Loucy (cell line): Measurements from ENCODE around the gene MTR.

ENCODE experiments used
- H2AFZ ChIP-seq: fragments of 200-600 bp; sonication (generic); 2 replicates; pipeline ENCODE4 v1.6.0; 2016; ENCODE audit warnings: antibody characterized with exemption, mild to moderate bottlenecking, low read length, moderate library complexity
- H3F3A ChIP-seq: fragments of 200-600 bp; 2 replicates; pipeline ENCODE4 v1.6.0; 2016; ENCODE audit warnings: antibody characterized with exemption, low read depth, mild to moderate bottlenecking
- H3K27me3 ChIP-seq: fragments of 200-600 bp; sonication (generic); 2 replicates; pipeline ENCODE4 v1.6.1; 2014; ENCODE audit warnings: low read length, mild to moderate bottlenecking; ENCODE audit not compliant: insufficient read depth, poor library complexity, severe bottlenecking
- H3K36me3 ChIP-seq: fragments of 200-600 bp; sonication (generic); 2 replicates; pipeline ENCODE4 v1.6.1; 2016; ENCODE audit warnings: low read length; ENCODE audit not compliant: insufficient read depth
- H3K4me1 ChIP-seq: fragments of 200-600 bp; sonication (generic); 2 replicates; pipeline ENCODE4 v1.5.1; 2014; ENCODE audit warnings: low read length, mild to moderate bottlenecking; ENCODE audit not compliant: insufficient read depth, poor library complexity, severe bottlenecking
- H3K4me2 ChIP-seq: fragments of 200-600 bp; sonication (generic); 2 replicates; pipeline ENCODE4 v1.6.0; 2014; ENCODE audit warnings: antibody characterized with exemption, low read length, low read depth, mild to moderate bottlenecking; ENCODE audit not compliant: poor library complexity, severe bottlenecking
- H3K4me3 ChIP-seq: fragments of 200-600 bp; sonication (generic); 2 replicates; pipeline ENCODE4 v1.5.1; 2014; ENCODE audit warnings: low read length, mild to moderate bottlenecking, mixed read lengths; ENCODE audit not compliant: poor library complexity, severe bottlenecking
- H3K79me2 ChIP-seq: fragments of 200-600 bp; sonication (generic); 2 replicates; pipeline ENCODE4 v1.6.1; 2014; ENCODE audit warnings: low read length; ENCODE audit not compliant: insufficient read depth
- H3K9ac ChIP-seq: fragments of 200-600 bp; sonication (generic); 2 replicates; pipeline ENCODE4 v1.6.0; 2014; ENCODE audit warnings: mild to moderate bottlenecking, low read depth, low read length, moderate library complexity; ENCODE audit not compliant: poor library complexity, severe bottlenecking
- H3K9me2 ChIP-seq: fragments of 200-600 bp; sonication (generic); replicated peaks from 2 replicates; pipeline ENCODE4 v1.6.1; 2016; ENCODE audit warnings: low read depth, low read length, mixed read lengths
- H3K9me3 ChIP-seq: fragments of 200-600 bp; sonication (generic); 2 replicates; pipeline ENCODE4 v1.6.1; 2014; ENCODE audit warnings: mild to moderate bottlenecking, antibody characterized with exemption, low read length, low read depth; ENCODE audit not compliant: insufficient read depth
- H4K20me1 ChIP-seq: fragments of 200-600 bp; sonication (generic); 2 replicates; pipeline ENCODE4 v1.6.0; 2014; ENCODE audit warnings: antibody characterized with exemption, low read length, mild to moderate bottlenecking; ENCODE audit not compliant: insufficient read depth, poor library complexity, severe bottlenecking
- EZH2phosphoT487 ChIP-seq: fragments of 200-600 bp; IDR thresholded peaks from 2 replicates; pipeline ENCODE4 v1.6.1; 2018; ENCODE audit warnings: antibody characterized with exemption, mild to moderate bottlenecking, moderate library complexity, borderline replicate concordance
- TF ChIP-seq, protein P1 (sequence below): fragments of 200-600 bp; sonication (generic); conservative IDR thresholded peaks from 2 replicates; pipeline ENCODE4 v1.5.1; 2014; ENCODE audit warnings: mild to moderate bottlenecking, antibody characterized with exemption, low read length

MTR gene

GRCh38 chr1:236862219-236862591 lies 67.1 kb downstream of the MTR start:
- H3K9me2 ChIP-seq: no peaks in the 10 kb centered on the region
- H3K4me1 ChIP-seq: no peaks in the 10 kb centered on the region
- no peak overlapping the region for H3K4me3 ChIP-seq
- no peaks in the 10 kb centered on the region for H4K20me1 ChIP-seq
- H3K4me2 ChIP-seq: no peak overlapping the region
- no peak for TF ChIP-seq EZH2phosphoT487
- TF ChIP-seq, protein P1, sequence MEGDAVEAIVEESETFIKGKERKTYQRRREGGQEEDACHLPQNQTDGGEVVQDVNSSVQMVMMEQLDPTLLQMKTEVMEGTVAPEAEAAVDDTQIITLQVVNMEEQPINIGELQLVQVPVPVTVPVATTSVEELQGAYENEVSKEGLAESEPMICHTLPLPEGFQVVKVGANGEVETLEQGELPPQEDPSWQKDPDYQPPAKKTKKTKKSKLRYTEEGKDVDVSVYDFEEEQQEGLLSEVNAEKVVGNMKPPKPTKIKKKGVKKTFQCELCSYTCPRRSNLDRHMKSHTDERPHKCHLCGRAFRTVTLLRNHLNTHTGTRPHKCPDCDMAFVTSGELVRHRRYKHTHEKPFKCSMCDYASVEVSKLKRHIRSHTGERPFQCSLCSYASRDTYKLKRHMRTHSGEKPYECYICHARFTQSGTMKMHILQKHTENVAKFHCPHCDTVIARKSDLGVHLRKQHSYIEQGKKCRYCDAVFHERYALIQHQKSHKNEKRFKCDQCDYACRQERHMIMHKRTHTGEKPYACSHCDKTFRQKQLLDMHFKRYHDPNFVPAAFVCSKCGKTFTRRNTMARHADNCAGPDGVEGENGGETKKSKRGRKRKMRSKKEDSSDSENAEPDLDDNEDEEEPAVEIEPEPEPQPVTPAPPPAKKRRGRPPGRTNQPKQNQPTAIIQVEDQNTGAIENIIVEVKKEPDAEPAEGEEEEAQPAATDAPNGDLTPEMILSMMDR: no peak
- no peak overlapping the region for H2AFZ ChIP-seq
- no peak overlapping the region for H3K9ac ChIP-seq
- H3K9me3 ChIP-seq: no peaks in the 10 kb centered on the region
- H3K36me3 ChIP-seq: peaks cover 96% of the 10 kb centered on the region; the same call in 1 of the 2 replicates
- H3K27me3 ChIP-seq: no peaks in the 10 kb centered on the region
- H3F3A ChIP-seq: no peaks in the 10 kb centered on the region
- H3K79me2 ChIP-seq: no peaks in the 10 kb centered on the region

DNA sequence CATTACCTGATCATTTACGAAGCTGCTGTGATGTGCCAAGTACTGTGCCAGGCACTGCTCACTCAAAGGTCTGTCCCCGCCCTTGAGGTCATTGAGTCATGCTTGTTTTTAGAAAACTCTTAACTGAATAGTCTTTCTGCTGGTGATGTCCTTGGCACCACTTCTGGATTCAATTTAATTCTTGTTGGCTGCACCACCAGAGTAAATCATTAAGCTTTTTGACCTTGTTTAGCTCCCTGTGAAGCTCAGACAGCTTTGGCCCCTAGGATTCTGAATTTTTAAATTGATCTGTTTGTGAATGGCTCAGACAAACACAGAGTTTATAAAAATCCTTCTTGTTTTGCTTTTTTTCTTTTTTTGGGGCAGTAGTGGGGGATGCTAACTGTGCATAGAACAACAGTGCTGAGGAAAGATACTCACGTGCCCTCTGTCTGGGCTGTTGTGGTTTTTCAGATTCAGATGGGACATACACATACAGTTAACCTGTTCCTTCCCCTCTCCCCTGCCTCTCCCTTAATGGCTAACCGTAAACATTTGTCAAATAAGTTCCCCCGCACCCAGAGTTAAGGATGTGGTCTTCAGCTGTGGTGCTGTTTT lies 67.6 kb downstream of the MTR start:
- Histone ChIP-seq H4K20me1 (no peaks in the 10 kb centered on the region), H3K4me3 (no peak overlapping the region), H3K36me3 (peaks cover 92% of the 10 kb centered on the region; the same call in 1 of the 2 replicates), H3K79me2 (no peaks in the 10 kb centered on the region), H3K9me2 (no peaks in the 10 kb centered on the region), H3K9ac (no peak overlapping the region), H3K27me3 (no peaks in the 10 kb centered on the region), H3K4me1 (no peaks in the 10 kb centered on the region), H3K9me3 (no peaks in the 10 kb centered on the region), H3K4me2 (no peak overlapping the region), H2AFZ (no peak overlapping the region), H3F3A (no peaks in the 10 kb centered on the region)
- TF ChIP-seq, protein P1: no peak
- no peak for TF ChIP-seq EZH2phosphoT487

- H3K79me2 ChIP-seq: no peaks in the 10 kb centered on the region
- H3K36me3 ChIP-seq: peaks cover 88% of the 10 kb centered on the region; the same call in 1 of the 2 replicates
- no peaks in the 10 kb centered on the region for H3F3A ChIP-seq
- H3K4me2 ChIP-seq: no peak overlapping the region
- no peaks in the 10 kb centered on the region for H3K4me1 ChIP-seq
- TF ChIP-seq, protein P1: no peak
- TF ChIP-seq EZH2phosphoT487: no peak
- no peak overlapping the region for H3K4me3 ChIP-seq
- no peak overlapping the region for H3K9ac ChIP-seq
- H2AFZ ChIP-seq: no peak overlapping the region
- no peaks in the 10 kb centered on the region for H4K20me1 ChIP-seq
- H3K27me3 ChIP-seq: no peaks in the 10 kb centered on the region
- H3K9me3 ChIP-seq: no peaks in the 10 kb centered on the region
- no peaks in the 10 kb centered on the region for H3K9me2 ChIP-seq
Observed at GRCh38 chr1:236864211-236864610, 69.1 kb downstream of the MTR start.
